ENCODE measurements around the gene RAB7A.
"Not testable (repeated sequence)": the region's sequence is repeated elsewhere in the genome, so short reads cannot be mapped to it uniquely, and the experiment has no call there.

Gene RAB7A

GRCh38 chr3:128825117-128825725 is 99.2 kb downstream of the RAB7A start:
- no peak overlapping the region for H3K4me3 ChIP-seq (ENCODE audit: low read length)
- TF ChIP-seq CTCF (conservative IDR thresholded peaks at IDR 0.05; ENCODE audit: low read depth, low read length) = no peak
- no peak for DNase-seq (ENCODE audit: low read depth)

DNA sequence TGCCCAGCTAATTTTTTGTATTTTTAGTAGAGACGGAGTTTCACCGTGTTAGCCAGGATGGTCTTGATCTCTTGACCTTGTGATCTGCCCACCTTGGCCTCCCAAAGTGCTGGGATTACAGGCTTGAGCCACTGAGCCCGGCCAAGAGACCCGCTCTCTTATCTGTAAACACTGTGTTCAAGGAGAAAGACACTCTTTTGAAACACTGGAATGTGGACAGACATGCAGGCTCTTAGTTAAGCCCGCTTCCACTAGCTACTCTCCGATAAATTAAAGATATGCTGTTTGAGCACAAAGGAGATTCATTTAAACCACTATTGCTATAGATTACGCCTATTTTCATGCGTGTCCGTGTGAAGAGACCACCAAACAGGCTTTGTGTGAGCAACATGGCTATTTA is 103.1 kb downstream of the RAB7A start:
- H3K4me3 ChIP-seq (ENCODE audit: low read length); DNase-seq (ENCODE audit: low read depth): not testable (repeated sequence)

DNA sequence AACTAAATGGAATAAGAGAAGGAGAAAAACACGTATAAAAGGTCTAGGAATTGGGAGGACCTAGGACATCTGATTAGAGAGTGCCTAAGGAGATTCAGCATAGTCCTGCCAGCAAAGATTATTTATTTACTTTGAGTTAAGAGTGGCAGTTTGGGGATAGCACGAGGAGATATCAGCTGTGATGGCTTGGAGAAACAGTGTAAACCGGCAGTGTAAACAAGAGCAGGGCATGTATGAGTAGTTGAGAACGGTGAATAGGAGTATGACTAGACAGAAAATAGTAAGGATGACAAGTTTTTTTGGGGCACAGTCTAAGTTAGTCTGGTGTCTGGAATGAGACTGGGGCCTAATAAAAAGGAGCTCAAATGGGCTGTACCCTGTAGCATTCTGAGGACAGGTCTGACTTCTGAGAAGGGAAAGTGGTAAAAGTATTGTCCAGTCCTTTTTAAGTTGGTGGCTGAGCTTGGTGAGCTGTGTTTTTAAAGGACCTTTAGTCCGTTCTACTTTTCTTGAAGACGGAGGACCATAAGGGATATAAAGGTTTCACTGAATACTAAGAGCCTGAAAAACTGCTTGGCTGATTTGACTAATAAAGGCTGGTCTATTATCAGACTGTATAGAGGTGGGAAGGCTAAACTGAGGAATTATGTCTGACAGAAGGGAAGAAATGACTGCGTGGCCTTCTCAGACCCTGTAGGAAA is 104.1 kb downstream of the RAB7A start:
- DNase-seq (ENCODE audit: low read depth) = not testable (repeated sequence)

DNA sequence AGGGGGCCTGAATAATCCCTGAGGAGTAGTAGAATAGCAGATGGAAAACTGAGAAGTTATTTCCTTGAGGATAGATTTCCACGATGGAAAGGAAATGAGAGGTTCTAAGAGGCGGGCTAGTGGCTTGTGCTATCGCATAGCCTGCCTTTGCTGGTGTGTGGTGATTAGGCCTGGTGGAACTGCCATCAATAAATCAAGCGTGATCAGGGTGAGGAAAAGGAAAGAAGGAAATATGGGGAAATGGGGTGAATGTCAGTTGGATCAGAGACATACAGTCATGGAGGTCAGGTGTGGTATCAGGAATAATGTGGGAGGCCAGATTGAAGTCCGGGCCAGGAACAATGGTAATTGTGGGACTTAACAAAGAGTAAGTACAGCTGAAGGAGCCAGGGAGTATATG is 104.8 kb downstream of the RAB7A start:
- H3K4me3 ChIP-seq (ENCODE audit: low read length); DNase-seq (ENCODE audit: low read depth): not testable (repeated sequence)

More for the DNA sequence above, 104.1 kb downstream of the RAB7A start:
- H3K4me3 ChIP-seq (ENCODE audit: low read length) = not testable (repeated sequence)

- not testable (repeated sequence) for DNase-seq (ENCODE audit: low read depth); H3K4me3 ChIP-seq (ENCODE audit: low read length)
Observed at GRCh38 chr3:128832979-128833378, 107.0 kb downstream of the RAB7A start.

GRCh38 chr3:128835096-128835495 is 109.1 kb downstream of the RAB7A start:
- DNase-seq (ENCODE audit: low read depth) = no peak
- no peak overlapping the region for H3K4me3 ChIP-seq (ENCODE audit: low read length)
- TF ChIP-seq CTCF (conservative IDR thresholded peaks at IDR 0.05; ENCODE audit: low read depth, low read length) = no peak

GRCh38 chr3:128841926-128842920 is 116.2 kb downstream of the RAB7A start:
- no peak for TF ChIP-seq CTCF (conservative IDR thresholded peaks at IDR 0.05; ENCODE audit: low read depth, low read length)
- no peak for DNase-seq (ENCODE audit: low read depth)
- H3K4me3 ChIP-seq (ENCODE audit: low read length) = no peak overlapping the region

GRCh38 chr3:128844502-128844901 is 118.5 kb downstream of the RAB7A start:
- DNase-seq (ENCODE audit: low read depth) = no peak
- no peak overlapping the region for H3K4me3 ChIP-seq (ENCODE audit: low read length)
- no peak for TF ChIP-seq CTCF (conservative IDR thresholded peaks at IDR 0.05; ENCODE audit: low read depth, low read length)

Measured in retinal pigment epithelial cell (primary cell).